KG1 (cell line): ENCODE data around the gene APC2.
"Not testable (repeated sequence)": the region's sequence is repeated elsewhere in the genome, so short reads cannot be mapped to it uniquely, and the experiment has no call there.

ENCODE experiments used
- DNase-seq: peaks from one replicate; lab custom pipeline; 2025; lab: John Stamatoyannopoulos, UW

APC2 gene

GRCh38 chr19:1467490-1468273, 17.8 kb downstream of the APC2 start:
- DNase-seq = no peak

DNA sequence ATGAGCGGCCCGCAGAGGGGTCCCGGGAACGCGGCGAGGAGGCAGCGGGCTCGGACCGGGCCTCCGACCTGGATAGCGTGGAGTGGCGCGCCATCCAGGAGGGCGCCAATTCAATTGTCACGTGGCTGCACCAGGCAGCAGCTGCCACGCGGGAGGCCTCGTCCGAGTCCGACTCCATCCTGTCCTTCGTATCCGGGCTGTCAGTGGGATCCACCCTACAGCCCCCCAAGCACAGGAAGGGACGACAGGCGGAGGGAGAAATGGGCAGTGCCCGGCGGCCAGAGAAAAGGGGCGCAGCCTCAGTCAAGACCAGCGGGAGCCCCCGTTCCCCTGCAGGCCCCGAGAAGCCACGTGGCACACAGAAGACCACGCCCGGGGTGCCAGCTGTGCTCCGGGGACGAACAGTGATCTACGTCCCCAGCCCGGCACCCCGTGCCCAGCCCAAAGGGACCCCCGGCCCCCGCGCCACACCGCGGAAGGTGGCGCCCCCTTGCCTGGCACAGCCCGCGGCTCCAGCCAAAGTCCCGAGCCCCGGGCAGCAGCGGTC, 18.4 kb downstream of the APC2 start:
- no peak for DNase-seq

- no peak for DNase-seq
These were observed 18.9 kb downstream of the APC2 start for GRCh38 chr19:1468821-1469254.

- no peak for DNase-seq
These were observed 19.5 kb downstream of the APC2 start for GRCh38 chr19:1469255-1470054.

DNA sequence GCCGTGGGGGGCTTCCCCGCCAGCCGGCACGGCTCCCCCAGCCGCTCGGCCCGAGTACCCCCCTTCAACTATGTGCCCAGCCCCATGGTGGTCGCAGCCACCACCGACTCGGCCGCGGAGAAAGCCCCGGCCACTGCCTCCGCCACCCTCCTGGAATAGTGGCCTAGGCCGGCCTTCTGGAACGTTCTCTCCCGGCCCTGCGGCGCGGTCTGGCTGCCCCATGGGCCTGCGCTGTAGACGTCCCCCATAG, 20.1 kb downstream of the APC2 start:
- DNase-seq = no peak

DNA sequence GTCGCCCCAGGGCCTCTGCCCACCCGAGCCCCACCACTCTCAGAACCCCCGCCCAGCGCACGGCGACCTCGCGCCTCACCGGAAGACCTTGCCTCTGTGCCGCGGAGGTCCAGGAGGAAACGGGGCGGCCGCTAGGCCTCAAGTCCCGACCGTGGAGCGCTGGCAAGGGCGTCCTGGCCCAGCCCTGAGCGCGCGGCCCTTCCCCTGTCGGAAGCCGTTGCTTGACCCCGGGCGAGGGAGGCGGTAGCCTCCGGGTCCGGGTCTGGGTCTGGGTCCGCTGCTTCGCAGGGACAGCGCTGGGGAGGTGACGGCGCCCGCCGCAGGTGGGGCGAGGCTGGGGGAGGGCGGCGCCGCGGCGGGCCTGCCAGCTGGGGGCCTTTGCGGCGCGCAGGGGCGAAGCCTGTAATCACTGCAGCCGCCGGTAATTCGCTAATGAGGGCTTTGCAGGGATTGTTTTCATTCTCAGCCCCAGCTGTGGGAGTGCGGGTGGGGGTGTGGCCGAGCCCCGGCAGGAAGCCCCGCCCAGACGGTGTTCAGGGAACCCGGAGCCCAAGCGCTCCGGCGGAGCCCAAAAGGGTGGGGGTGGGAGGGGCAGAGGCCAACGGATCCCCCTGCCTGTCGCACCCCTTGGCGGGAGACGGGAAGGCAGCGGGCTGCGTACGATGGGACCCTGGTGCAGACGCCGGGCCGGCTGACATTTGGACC, 20.5 kb downstream of the APC2 start:
- no peak for DNase-seq

GRCh38 chr19:1471010-1471514, 21.1 kb downstream of the APC2 start:
- DNase-seq = no peak

GRCh38 chr19:1471515-1472160, 21.7 kb downstream of the APC2 start:
- DNase-seq = no peak

DNA sequence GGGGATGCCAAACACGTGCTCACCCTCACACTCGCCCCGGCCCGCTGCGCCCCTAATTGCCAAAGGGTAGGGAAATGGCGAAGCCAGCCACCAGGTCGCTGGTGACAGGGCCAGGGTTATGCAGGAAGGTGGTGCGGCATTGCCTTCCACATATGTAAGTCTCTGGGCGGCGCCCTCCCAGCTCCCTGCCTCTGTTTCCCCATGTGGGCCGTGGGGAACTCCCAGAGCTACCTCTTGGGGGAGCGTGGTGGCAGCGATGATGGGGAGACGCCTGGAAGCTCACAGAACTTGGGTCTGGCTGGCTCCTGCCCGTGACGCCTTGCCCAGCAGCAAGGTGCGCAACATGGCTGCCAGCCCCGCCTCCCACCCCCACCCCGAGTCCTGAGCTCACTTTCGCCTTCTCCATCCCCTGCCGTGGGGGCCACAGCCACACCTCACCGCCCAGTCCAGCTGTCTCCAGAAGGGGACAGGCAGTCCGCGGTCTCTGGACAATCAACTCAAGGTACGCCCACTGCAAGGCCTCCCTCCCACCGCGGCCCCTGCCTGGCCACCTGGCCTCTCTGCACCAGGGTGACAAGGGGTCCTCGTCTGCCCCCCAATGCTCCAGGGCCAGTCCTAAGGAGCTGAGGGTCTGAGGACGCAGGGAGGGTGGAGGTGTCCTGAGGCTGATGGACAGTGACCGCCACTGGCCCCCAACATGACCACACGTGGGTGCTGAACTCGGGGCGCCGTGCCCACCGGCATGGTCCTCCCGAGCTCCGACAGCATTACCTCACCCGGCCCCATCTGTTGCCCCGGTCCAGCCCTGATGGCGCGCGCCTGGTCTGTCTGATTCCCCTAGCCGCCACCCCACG, 22.5 kb downstream of the APC2 start:
- no peak for DNase-seq

GRCh38 chr19:1473085-1473851, 23.3 kb downstream of the APC2 start:
- no peak for DNase-seq

DNA sequence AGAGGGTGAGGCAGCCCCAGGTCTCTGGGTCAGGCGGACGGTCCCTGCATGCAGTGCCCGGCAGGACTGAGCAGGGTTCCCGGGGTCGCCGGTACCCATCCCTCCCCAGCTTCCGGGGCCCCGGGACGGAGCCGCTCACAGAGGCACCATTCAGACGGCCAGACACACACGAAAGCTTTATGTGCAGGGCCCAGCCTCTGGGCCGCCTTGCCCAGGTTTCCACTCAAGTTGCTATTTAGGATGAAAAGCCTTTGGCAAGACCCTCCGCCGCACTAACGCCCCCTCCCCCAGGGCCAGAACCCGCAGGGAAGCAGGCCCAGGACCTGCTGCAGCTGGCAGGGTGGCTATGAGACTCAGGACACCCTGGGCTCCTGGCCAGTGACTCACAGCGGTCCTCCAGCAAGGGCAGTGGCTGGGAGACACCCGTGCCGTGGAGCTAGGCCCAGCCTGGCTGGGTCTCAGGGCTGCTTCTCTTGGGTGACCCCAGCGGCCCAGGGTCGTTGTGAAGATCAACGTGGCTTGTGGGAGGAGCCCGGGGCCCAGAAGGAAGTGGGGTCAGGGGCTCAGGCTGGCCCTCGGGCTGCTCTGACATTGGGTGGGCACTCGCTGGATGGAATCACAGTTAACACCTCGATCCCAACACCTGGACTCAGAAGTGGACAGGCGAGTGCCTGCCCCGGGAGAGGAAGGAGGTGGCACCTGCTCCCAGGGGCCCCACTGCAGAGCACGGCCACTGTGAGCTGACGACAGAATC, 24.3 kb downstream of the APC2 start:
- no peak for DNase-seq

DNA sequence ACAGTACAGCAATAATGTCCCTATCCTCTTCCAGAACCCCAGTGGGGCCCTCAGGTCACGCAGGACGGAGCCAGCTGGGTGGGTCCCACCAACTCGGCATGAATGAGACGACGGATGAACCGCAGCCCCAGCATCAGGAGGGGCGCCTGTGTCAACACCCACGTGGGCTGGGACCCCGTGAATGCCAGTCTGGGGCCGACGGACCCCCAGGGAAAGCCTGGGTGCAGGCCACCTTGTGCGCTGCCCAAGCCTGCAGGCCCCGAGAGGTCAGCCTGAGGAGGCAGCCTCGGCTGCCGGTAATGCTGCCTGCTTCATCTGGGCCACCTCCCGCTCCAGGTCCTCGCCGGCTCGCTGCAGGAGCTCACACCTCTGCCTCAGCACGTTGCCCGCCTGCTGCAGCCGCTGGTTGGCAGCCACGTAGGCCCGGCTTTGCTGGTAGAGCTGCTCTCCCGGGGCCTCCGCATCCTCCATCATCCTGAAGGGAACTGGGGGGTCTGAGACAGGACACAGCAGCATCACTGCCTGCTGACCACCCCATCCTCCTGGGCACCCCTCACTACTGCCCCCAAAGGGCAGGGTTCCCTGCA, 24.9 kb downstream of the APC2 start:
- DNase-seq = no peak

GRCh38 chr19:1475751-1476437, 26.0 kb downstream of the APC2 start:
- no peak for DNase-seq

DNA sequence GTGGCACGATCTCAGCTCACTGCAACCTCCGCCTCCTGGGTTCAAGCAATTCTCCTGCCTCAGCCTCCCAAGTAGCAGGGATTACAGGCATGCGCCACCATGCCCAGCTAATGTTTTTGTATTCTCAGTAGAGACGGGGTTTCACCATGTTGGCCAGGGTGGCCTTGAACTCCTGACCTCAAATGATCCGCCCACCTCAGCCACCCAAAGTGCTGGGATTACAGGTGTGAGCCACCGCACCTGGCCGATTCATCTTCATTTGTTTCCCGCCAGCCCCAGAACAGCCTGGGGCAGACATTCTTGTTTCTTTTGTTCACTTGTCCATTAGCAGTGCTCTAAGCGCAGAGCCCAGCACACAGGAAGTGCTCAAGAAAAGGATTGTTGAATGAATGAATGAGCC, 27.1 kb downstream of the APC2 start:
- not testable (repeated sequence) for DNase-seq

DNA sequence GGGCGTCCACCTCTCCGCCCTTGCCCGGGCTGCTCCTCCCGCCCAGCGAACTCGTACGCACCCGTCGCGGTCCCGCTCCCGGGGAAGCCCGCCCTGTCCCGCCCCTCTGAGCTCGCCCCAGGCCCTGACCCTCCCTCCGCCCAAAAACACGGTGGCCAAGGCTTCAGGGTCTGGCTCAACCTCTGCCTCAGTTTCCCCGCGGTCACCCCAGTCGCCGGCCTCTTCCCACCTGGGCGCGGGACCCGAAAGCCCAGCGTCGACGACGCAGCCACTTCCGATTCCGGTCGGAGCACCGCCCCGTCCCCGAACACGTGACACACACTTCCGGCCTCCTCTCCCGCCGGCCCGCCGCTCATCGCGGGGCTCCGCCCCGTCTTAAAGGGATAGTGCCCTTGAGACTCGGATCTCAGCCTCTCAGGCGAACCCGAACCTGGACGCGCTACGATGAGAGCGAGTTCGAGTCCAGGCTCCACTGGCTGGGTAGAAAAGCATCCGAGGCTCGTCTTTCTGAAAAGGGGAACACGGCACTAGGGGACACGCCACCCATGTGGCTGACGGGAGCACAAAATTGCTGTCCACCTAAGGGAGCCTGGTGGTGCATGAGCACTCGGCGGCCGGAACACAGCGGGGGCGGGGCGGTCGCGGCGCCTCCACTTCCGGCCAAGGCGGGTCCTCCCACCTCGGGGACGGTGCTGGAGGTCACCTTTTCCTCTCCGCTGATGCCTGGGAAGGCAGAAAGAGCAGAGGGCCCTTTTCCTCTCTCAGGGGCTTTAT, 29.2 kb downstream of the APC2 start, which contains the start of gene C19orf25:
Gene C19orf25 (minus strand): TSS at position 282 of the 774 bp plus-strand sequence. CDS start 312 bp downstream, outside the sequence.
- DNase-seq = peak; percentile 87

DNA sequence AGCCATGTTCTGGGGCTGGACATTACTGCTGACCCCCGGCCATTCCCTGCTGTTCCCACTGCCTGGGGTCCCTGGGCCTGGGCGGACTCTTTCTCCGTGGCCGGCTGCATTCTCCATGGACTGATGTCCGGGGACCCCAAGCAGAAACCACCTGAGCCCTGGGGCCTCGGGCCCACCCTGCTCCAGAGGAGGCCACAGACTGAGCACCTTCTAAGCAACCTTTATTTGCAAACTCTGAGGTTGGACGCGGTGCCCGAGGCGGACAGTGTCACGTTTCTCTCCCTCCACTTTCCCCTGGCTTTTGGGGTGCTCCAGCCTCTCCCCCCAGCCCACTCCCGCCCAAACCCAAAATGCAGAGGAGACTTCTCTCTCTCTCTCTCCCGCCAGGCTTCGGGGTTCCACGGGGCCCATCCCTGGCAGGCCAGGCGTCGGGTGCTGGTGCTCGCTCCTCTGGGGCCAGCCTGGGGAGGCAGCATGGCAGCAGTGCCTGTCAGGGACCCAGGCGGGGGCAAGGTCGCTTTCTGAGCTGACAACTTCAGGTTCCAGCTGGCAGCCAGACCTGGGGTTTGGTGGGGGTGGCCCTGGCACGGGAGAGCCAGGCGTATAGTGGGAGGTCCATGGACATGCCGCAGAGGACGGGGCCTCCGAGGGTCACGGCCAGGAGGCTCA, 31.4 kb downstream of the APC2 start:
- DNase-seq = no peak

GRCh38 chr19:1481893-1482360, 32.0 kb downstream of the APC2 start:
- no peak for DNase-seq
